H9 (cell line): Measurements from ENCODE around the gene CAPN9. TPM values are rescaled to one million over a fixed set of nuclear protein-coding genes. Genes with fewer than 3 reads are reported as not detected.

Source experiments
- DNase-seq: peaks from one replicate; pipeline ENCODE4 v3.0.0-alpha.2; 2017
- H2AFZ ChIP-seq: one replicate; pipeline ENCODE4 v1.6.1; 2013; ENCODE audit warnings: mild to moderate bottlenecking, low read length, control low read depth, moderate library complexity
- H2AK5ac ChIP-seq: 2 replicates; pipeline ENCODE4 v1.6.1; 2013; ENCODE audit warnings: low read length, control low read depth, mixed read lengths; ENCODE audit not compliant: insufficient read length
- H2BK120ac ChIP-seq: one replicate; pipeline ENCODE4 v1.6.1; 2013; ENCODE audit warnings: low read depth, mild to moderate bottlenecking, low read length, control low read depth, inconsistent platforms; ENCODE audit not compliant: poor library complexity, severe bottlenecking
- H2BK12ac ChIP-seq: 2 replicates; pipeline ENCODE4 v1.6.1; 2013; ENCODE audit warnings: low read length, control low read depth, mixed read lengths, low read depth; ENCODE audit not compliant: insufficient read length
- H2BK15ac ChIP-seq: 2 replicates; pipeline ENCODE4 v1.6.1; 2013; ENCODE audit warnings: low read depth, low read length, control low read depth
- H2BK20ac ChIP-seq: one replicate; pipeline ENCODE4 v1.6.1; 2013; ENCODE audit warnings: low read depth, mild to moderate bottlenecking, low read length, control low read depth, inconsistent platforms; ENCODE audit not compliant: poor library complexity, severe bottlenecking
- H2BK5ac ChIP-seq: 2 replicates; pipeline ENCODE4 v1.6.1; 2013; ENCODE audit warnings: low read length, control low read depth, mixed read lengths; ENCODE audit not compliant: insufficient read length
- H3K14ac ChIP-seq: 2 replicates; pipeline ENCODE4 v1.6.1; 2013; ENCODE audit warnings: low read length, control low read depth; ENCODE audit not compliant: insufficient read depth
- H3K18ac ChIP-seq: 2 replicates; pipeline ENCODE4 v1.6.1; 2013; ENCODE audit warnings: low read depth, mild to moderate bottlenecking, mixed read lengths, low read length, control low read depth; ENCODE audit not compliant: insufficient read length
- H3K23ac ChIP-seq: 2 replicates; pipeline ENCODE4 v1.6.1; 2013; ENCODE audit warnings: low read length, control low read depth, mixed read lengths, low read depth; ENCODE audit not compliant: insufficient read length
- H3K23me2 ChIP-seq: 2 replicates; pipeline ENCODE4 v1.6.1; 2013; ENCODE audit warnings: low read depth, mild to moderate bottlenecking, mixed read lengths, low read length, control low read depth; ENCODE audit not compliant: insufficient read length, poor library complexity, severe bottlenecking
- H3K27ac ChIP-seq: 2 replicates; pipeline ENCODE4 v1.5.1; 2013; ENCODE audit warnings: low read length, control low read depth, mixed read lengths, low read depth; ENCODE audit not compliant: insufficient read length
- H3K27me3 ChIP-seq: 2 replicates; pipeline ENCODE4 v1.6.1; 2013; ENCODE audit warnings: low read length, control low read depth, inconsistent platforms; ENCODE audit not compliant: insufficient read depth
- H3K4ac ChIP-seq: 2 replicates; pipeline ENCODE4 v1.6.1; 2013; ENCODE audit warnings: low read depth, mild to moderate bottlenecking, control low read depth, inconsistent platforms, low read length, moderate library complexity
- H3K4me1 ChIP-seq: 2 replicates; pipeline ENCODE4 v1.6.1; 2013; ENCODE audit warnings: low read length, control low read depth, inconsistent platforms; ENCODE audit not compliant: insufficient read depth
- H3K4me2 ChIP-seq: 2 replicates; pipeline ENCODE4 v1.6.1; 2013; ENCODE audit warnings: low read length, control low read depth, mixed read lengths; ENCODE audit not compliant: insufficient read length, insufficient read depth
- H3K56ac ChIP-seq: 2 replicates; pipeline ENCODE4 v1.6.1; 2013; ENCODE audit warnings: low read depth, mild to moderate bottlenecking, mixed read lengths, low read length, control low read depth; ENCODE audit not compliant: insufficient read length
- H3K79me1 ChIP-seq: 2 replicates; pipeline ENCODE4 v1.6.1; 2013; ENCODE audit warnings: low read depth, mild to moderate bottlenecking, moderate library complexity, low read length, control low read depth, inconsistent platforms; ENCODE audit not compliant: insufficient read depth, poor library complexity, severe bottlenecking
- H3K79me2 ChIP-seq: 2 replicates; pipeline ENCODE4 v1.6.1; 2013; ENCODE audit warnings: low read length, control low read depth, inconsistent platforms; ENCODE audit not compliant: insufficient read depth
- H3K9ac ChIP-seq: 2 replicates; pipeline ENCODE4 v1.6.1; 2013; ENCODE audit warnings: low read length, control low read depth, mixed read lengths; ENCODE audit not compliant: insufficient read length; ENCODE audit errors: extremely low read depth
- H3K9me3 ChIP-seq: one replicate; pipeline ENCODE4 v1.6.1; 2013; ENCODE audit warnings: low read depth, low read length, inconsistent platforms; ENCODE audit not compliant: control insufficient read depth
- H3T11ph ChIP-seq: one replicate; pipeline ENCODE4 v1.6.1; 2013; ENCODE audit warnings: mild to moderate bottlenecking, low read length, control low read depth, inconsistent platforms
- H4K20me1 ChIP-seq: one replicate; pipeline ENCODE4 v1.6.1; 2013; ENCODE audit not compliant: control insufficient read depth, insufficient read length, insufficient read depth
- H4K5ac ChIP-seq: 2 replicates; pipeline ENCODE4 v1.6.1; 2013; ENCODE audit warnings: low read depth, mild to moderate bottlenecking, mixed read lengths, low read length, control low read depth; ENCODE audit not compliant: insufficient read length
- H4K8ac ChIP-seq: replicated peaks from 2 replicates; pipeline ENCODE4 v1.6.1; 2013; ENCODE audit warnings: low read length, control low read depth, mixed read lengths, low read depth; ENCODE audit not compliant: insufficient read length
- H4K91ac ChIP-seq: 2 replicates; pipeline ENCODE4 v1.6.1; 2013; ENCODE audit warnings: low read depth, mild to moderate bottlenecking, moderate library complexity, mixed read lengths, low read length, control low read depth; ENCODE audit not compliant: insufficient read length
- H3K27ac Mint-ChIP-seq, 3 experiments: 2 replicates in 2 of 3; 3 replicates in 1 of 3; pipeline ENCODE4 v1.8.0; 2020 to 2021; ENCODE audit warnings: mixed read lengths in 3 of 3, mild to moderate bottlenecking in 1 of 3, moderate library complexity in 1 of 3
- H3K27me3 Mint-ChIP-seq: 2 replicates; pipeline ENCODE4 v1.8.0; 2021; ENCODE audit warnings: low read depth, mild to moderate bottlenecking, moderate library complexity, mixed read lengths
- H3K36me3 Mint-ChIP-seq, 3 experiments: 2 replicates in 2 of 3; 3 replicates in 1 of 3; pipeline ENCODE4 v1.8.0; 2020 to 2021; ENCODE audit warnings: low read depth in 3 of 3, mixed read lengths in 3 of 3; ENCODE audit not compliant: insufficient read depth in 1 of 3
- H3K4me1 Mint-ChIP-seq, 2 experiments: 2 replicates each; pipeline ENCODE4 v1.8.0; 2020; ENCODE audit warnings: mixed read lengths in 2 of 2
- H3K4me3 Mint-ChIP-seq, 2 experiments: 2 replicates in 1 of 2; 3 replicates in 1 of 2; pipeline ENCODE4 v1.8.0; 2020 to 2021; ENCODE audit warnings: mild to moderate bottlenecking in 2 of 2, mixed read lengths in 2 of 2, moderate library complexity in 1 of 2
- H3K9me3 Mint-ChIP-seq, 2 experiments: 2 replicates in 1 of 2; 3 replicates in 1 of 2; pipeline ENCODE4 v1.8.0; 2020; ENCODE audit warnings: mild to moderate bottlenecking in 2 of 2, mixed read lengths in 2 of 2, moderate library complexity in 1 of 2
- CTCF ChIP-seq: fragments of 200-600 bp; sonication (generic); conservative IDR thresholded peaks from 3 replicates; pipeline ENCODE4 v1.8.0; 2021; ENCODE audit warnings: antibody characterized with exemption, mild to moderate bottlenecking
- WGBS: extraction: QIAGEN DNeasy Blood & Tissue Kit; methylation state at CpG from one replicate; pipeline ENCODE4 v1.1.7; 2013; ENCODE audit warnings: missing lambda C conversion rate, low lambda C conversion rate, mixed read lengths; ENCODE audit not compliant: insufficient read length; ENCODE audit errors: extremely low coverage; 5-methylcytosine and 5-hydroxymethylcytosine counted together
- total RNA-seq: library from RNA; stranded (reverse); gene quantifications from 2 replicates; pipeline ENCODE4 v1.2.1, GENCODE V29; 2021

The CAPN9 gene
- total RNA-seq, 1 experiment from 2014 or later: 0.22 TPM

GRCh38 chr1:230713547-230713914 is 33.7 kb upstream of the CAPN9 start:
- H3K23ac ChIP-seq: no peak overlapping the region
- Mint-ChIP-seq H3K27ac (no peak overlapping the region), H3K4me1 (peaks cover 11 to 20% of the 10 kb centered on the region in 2 experiments), H3K36me3 (no peaks in the 10 kb centered on the region), H3K27me3 (peaks cover 13% of the 10 kb centered on the region), H3K9me3 (peaks cover 0 to 3% of the 10 kb centered on the region in 2 experiments; a peak in 1 of 5 replicates), H3K4me3 (no peak overlapping the region)
- no peak overlapping the region for H3K18ac ChIP-seq
- H3K9me3 ChIP-seq: no peaks in the 10 kb centered on the region
- H2AFZ ChIP-seq: no peak overlapping the region
- no peaks in the 10 kb centered on the region for H3K4me1 ChIP-seq
- TF ChIP-seq CTCF: no peak
- no peak overlapping the region for H3K14ac ChIP-seq
- no peak overlapping the region for H4K8ac ChIP-seq
- no peaks in the 10 kb centered on the region for H4K20me1 ChIP-seq
- DNase-seq: no peak
- H3K4me2 ChIP-seq: no peak overlapping the region
- no peak overlapping the region for H3K56ac ChIP-seq
- H2BK5ac ChIP-seq: no peak overlapping the region
- H3T11ph ChIP-seq: no peak overlapping the region
- no peak overlapping the region for H2BK12ac ChIP-seq
- no CpG with 5 or more reads among the region's 8 CpGs for WGBS
- H2BK20ac ChIP-seq: no peak overlapping the region
- no peak overlapping the region for H3K4ac ChIP-seq
- H3K79me1 ChIP-seq: no peaks in the 10 kb centered on the region
- H3K27ac ChIP-seq: no peak overlapping the region
- no peak overlapping the region for H2BK120ac ChIP-seq
- no peak overlapping the region for H4K5ac ChIP-seq
- no peaks in the 10 kb centered on the region for H3K27me3 ChIP-seq
- no peak overlapping the region for H3K9ac ChIP-seq
- H3K79me2 ChIP-seq: no peaks in the 10 kb centered on the region
- H2BK15ac ChIP-seq: no peak overlapping the region
- H4K91ac ChIP-seq: no peak overlapping the region
- no peaks in the 10 kb centered on the region for H3K23me2 ChIP-seq
- H2AK5ac ChIP-seq: no peak overlapping the region
